ENCODE measurements around the gene NSF. TPM values are rescaled to one million over a fixed set of nuclear protein-coding genes. Genes with fewer than 3 reads are reported as not detected.

Gene NSF
- total RNA-seq, 1 donor from 2014 or later = 57.0 TPM

GRCh38 chr17:46788300-46788699, 197.8 kb downstream of the NSF start:
- DNase-seq = no peak
- H3K27me3 Mint-ChIP-seq (ENCODE audit: unreplicated experiment) = peaks cover 2% of the 10 kb centered on the region
- H3K27ac Mint-ChIP-seq (ENCODE audit: unreplicated experiment) = no peak overlapping the region
- no peak overlapping the region for H3K4me3 Mint-ChIP-seq (ENCODE audit: unreplicated experiment)
- peaks cover 1% of the 10 kb centered on the region for H3K9me3 Mint-ChIP-seq (ENCODE audit: unreplicated experiment)
- no peaks in the 10 kb centered on the region for H3K4me1 Mint-ChIP-seq (ENCODE audit: low read depth, unreplicated experiment)
- TF ChIP-seq CTCF (IDR thresholded peaks at IDR 0.05; ENCODE audit: partially characterized antibody, unreplicated experiment) = no peak
- peaks cover 9% of the 10 kb centered on the region for H3K36me3 Mint-ChIP-seq (ENCODE audit: unreplicated experiment)

GRCh38 chr17:46788796-46789195, 198.3 kb downstream of the NSF start:
- Mint-ChIP-seq H3K36me3 (ENCODE audit: unreplicated experiment) (peaks cover 9% of the 10 kb centered on the region), H3K4me1 (ENCODE audit: low read depth, unreplicated experiment) (no peaks in the 10 kb centered on the region), H3K9me3 (ENCODE audit: unreplicated experiment) (peaks cover 1% of the 10 kb centered on the region), H3K4me3 (ENCODE audit: unreplicated experiment) (no peak overlapping the region), H3K27ac (ENCODE audit: unreplicated experiment) (no peak overlapping the region), H3K27me3 (ENCODE audit: unreplicated experiment) (peaks cover 3% of the 10 kb centered on the region)
- no peak for TF ChIP-seq CTCF (IDR thresholded peaks at IDR 0.05; ENCODE audit: partially characterized antibody, unreplicated experiment)
- DNase-seq = no peak

- DNase-seq = no peak
- Mint-ChIP-seq H3K27ac (ENCODE audit: unreplicated experiment) (no peak overlapping the region), H3K9me3 (ENCODE audit: unreplicated experiment) (peaks cover 1% of the 10 kb centered on the region), H3K36me3 (ENCODE audit: unreplicated experiment) (peaks cover 9% of the 10 kb centered on the region), H3K4me1 (ENCODE audit: low read depth, unreplicated experiment) (no peaks in the 10 kb centered on the region), H3K4me3 (ENCODE audit: unreplicated experiment) (no peak overlapping the region), H3K27me3 (ENCODE audit: unreplicated experiment) (peaks cover 4% of the 10 kb centered on the region)
- no peak for TF ChIP-seq CTCF (IDR thresholded peaks at IDR 0.05; ENCODE audit: partially characterized antibody, unreplicated experiment)
These were observed 199.1 kb downstream of the NSF start for GRCh38 chr17:46789610-46790009.

- H3K4me3 Mint-ChIP-seq (ENCODE audit: unreplicated experiment) = no peak overlapping the region
- H3K27ac Mint-ChIP-seq (ENCODE audit: unreplicated experiment) = no peak overlapping the region
- H3K36me3 Mint-ChIP-seq (ENCODE audit: unreplicated experiment) = peaks cover 9% of the 10 kb centered on the region
- DNase-seq = no peak
- no peak for TF ChIP-seq CTCF (IDR thresholded peaks at IDR 0.05; ENCODE audit: partially characterized antibody, unreplicated experiment)
- H3K4me1 Mint-ChIP-seq (ENCODE audit: low read depth, unreplicated experiment) = no peaks in the 10 kb centered on the region
- H3K9me3 Mint-ChIP-seq (ENCODE audit: unreplicated experiment) = peaks cover 1% of the 10 kb centered on the region
- H3K27me3 Mint-ChIP-seq (ENCODE audit: unreplicated experiment) = peaks cover 4% of the 10 kb centered on the region
These were observed 199.7 kb downstream of the NSF start for GRCh38 chr17:46790216-46790615.

GRCh38 chr17:46791531-46791930, 201.1 kb downstream of the NSF start:
- Mint-ChIP-seq H3K4me1 (ENCODE audit: low read depth, unreplicated experiment) (no peaks in the 10 kb centered on the region), H3K36me3 (ENCODE audit: unreplicated experiment) (peaks cover 9% of the 10 kb centered on the region), H3K27ac (ENCODE audit: unreplicated experiment) (no peak overlapping the region), H3K27me3 (ENCODE audit: unreplicated experiment) (peaks cover 4% of the 10 kb centered on the region), H3K9me3 (ENCODE audit: unreplicated experiment) (peaks cover 1% of the 10 kb centered on the region), H3K4me3 (ENCODE audit: unreplicated experiment) (no peak overlapping the region)
- no peak for TF ChIP-seq CTCF (IDR thresholded peaks at IDR 0.05; ENCODE audit: partially characterized antibody, unreplicated experiment)
- DNase-seq = no peak

All from glutamatergic neuron (in vitro differentiated cells).